T47D (cell line): ENCODE data around the gene ADAM30.

Experiments
- DNase-seq, 2 experiments: peaks; one replicate each; pipeline versions ENCODE4 v3.0.0 to v3.0.0-alpha.2; 2011 to 2012; ENCODE audit warnings: low read depth in 1 of 2, low spot score in 1 of 2
- JUND ChIP-seq: IDR thresholded peaks from 2 replicates; pipeline ENCODE4 v1.6.1; 2012; ENCODE audit warnings: low read depth
- in situ Hi-C: cut with HindIII; loops from 2 replicates; pipeline ENCODE4 v1.10.0; 2016; ENCODE audit warnings: low sequenced_read_pairs, low pct_unique_long_range_greater_than_20kb

ADAM30 gene

GRCh38 chr1:119882132-119883049 is 13.9 kb downstream of the ADAM30 start:
- no peak for TF ChIP-seq JUND
- in situ Hi-C loops: no loop called here

GRCh38 chr1:119879510-119880434 is 16.5 kb downstream of the ADAM30 start:
- no peak for TF ChIP-seq JUND
- in situ Hi-C loops: no loop called here
- no peak for DNase-seq

More at GRCh38 chr1:119882132-119883049, 13.9 kb downstream of the ADAM30 start:
- no peak for DNase-seq

GRCh38 chr1:119878171-119878570 is 18.1 kb downstream of the ADAM30 start:
- in situ Hi-C loops: no loop called here
- DNase-seq: no peak
- TF ChIP-seq JUND: no peak

GRCh38 chr1:119874186-119874585 is 22.1 kb downstream of the ADAM30 start:
- no peak for DNase-seq
- in situ Hi-C loops: no loop called here
- TF ChIP-seq JUND: no peak

GRCh38 chr1:119873135-119874015 is 22.9 kb downstream of the ADAM30 start:
- in situ Hi-C loops: no loop called here
- no peak for TF ChIP-seq JUND
- peak in 1 of 2 experiments; percentile 20 for DNase-seq

GRCh38 chr1:119871881-119872280 is 24.4 kb downstream of the ADAM30 start:
- DNase-seq: no peak
- TF ChIP-seq JUND: no peak
- in situ Hi-C loops: no loop called here

GRCh38 chr1:119870917-119871596 is 25.3 kb downstream of the ADAM30 start:
- in situ Hi-C loops: no loop called here
- TF ChIP-seq JUND: no peak
- peak; percentile 16 to 77 for DNase-seq

- in situ Hi-C loops: no loop called here
- no peak for DNase-seq
- TF ChIP-seq JUND: no peak
These were observed 26.3 kb downstream of the ADAM30 start for GRCh38 chr1:119869995-119870394.

GRCh38 chr1:119868176-119868575 is 28.1 kb downstream of the ADAM30 start:
- in situ Hi-C loops: no loop called here
- no peak for TF ChIP-seq JUND
- peak; percentile 18 to 72 for DNase-seq

GRCh38 chr1:119866451-119866850 is 29.9 kb downstream of the ADAM30 start:
- no peak for DNase-seq
- no peak for TF ChIP-seq JUND
- in situ Hi-C loops: no loop called here

- in situ Hi-C loops: no loop called here
- DNase-seq: no peak
These were observed 30.7 kb downstream of the ADAM30 start for GRCh38 chr1:119865627-119866026.

More at GRCh38 chr1:119865627-119866026, 30.7 kb downstream of the ADAM30 start:
- TF ChIP-seq JUND: no peak
